OCI-LY7 (cell line): ENCODE measurements around the gene JAKMIP2. TPM values are rescaled to one million over a fixed set of nuclear protein-coding genes. Genes with fewer than 3 reads are reported as not detected.

Experiments
- BruUV-seq: library from RNA; stranded (reverse); fragments of 400-500 nt; replicated peaks from 2 replicates; lab custom pipeline; 2021; lab: Mats Ljungman, UMichigan
- CTCF ChIA-PET: fragments of 300-600 bp; sonication (Branson Sonifier 250); formaldehyde crosslinking; loops from one replicate; lab custom pipeline; 2022; ENCODE audit warnings: antibody characterized with exemption; ENCODE audit not compliant: unreplicated experiment; lab: Charles Lee
- POLR2A ChIA-PET: fragments of 300-600 bp; sonication (Branson Sonifier 250); formaldehyde crosslinking; loops from one replicate; lab custom pipeline; 2022; ENCODE audit warnings: antibody characterized with exemption; lab: Charles Lee
- DNase-seq: peaks from one replicate; pipeline ENCODE4 v3.0.0-alpha.2; 2015; ENCODE audit warnings: low spot score
- H2AFZ ChIP-seq: fragments of 200-600 bp; sonication (generic), shearing (Covaris generic); 2 replicates; pipeline ENCODE4 v1.6.1; 2014; ENCODE audit warnings: mild to moderate bottlenecking, antibody characterized with exemption, low read length, moderate library complexity
- H3K27ac ChIP-seq: fragments of 200-600 bp; sonication (generic); 2 replicates; pipeline ENCODE4 v1.5.1; 2014; ENCODE audit warnings: mixed run types, low read depth, mild to moderate bottlenecking, moderate library complexity, low read length, inconsistent platforms; ENCODE audit not compliant: poor library complexity, severe bottlenecking
- H3K36me3 ChIP-seq: fragments of 200-600 bp; sonication (generic); 2 replicates; pipeline ENCODE4 v1.6.1; 2014; ENCODE audit warnings: mild to moderate bottlenecking, antibody characterized with exemption, low read length, moderate library complexity, mixed read lengths; ENCODE audit not compliant: insufficient read depth
- H3K4me1 ChIP-seq: fragments of 200-600 bp; sonication (generic); 2 replicates; pipeline ENCODE4 v1.5.1; 2014; ENCODE audit warnings: mild to moderate bottlenecking, low read length; ENCODE audit not compliant: insufficient read depth, poor library complexity, severe bottlenecking
- H3K4me2 ChIP-seq: fragments of 200-600 bp; sonication (generic); 2 replicates; pipeline ENCODE4 v1.6.1; 2014; ENCODE audit warnings: mild to moderate bottlenecking, low read length
- H3K4me3 ChIP-seq: fragments of 200-600 bp; sonication (generic); 2 replicates; pipeline ENCODE4 v1.5.1; 2014; ENCODE audit warnings: mild to moderate bottlenecking, low read depth, low read length; ENCODE audit not compliant: poor library complexity, severe bottlenecking
- H3K79me2 ChIP-seq: fragments of 200-600 bp; sonication (generic); 2 replicates; pipeline ENCODE4 v1.6.1; 2016; ENCODE audit warnings: low read depth, mild to moderate bottlenecking, low read length, moderate library complexity, mixed read lengths; ENCODE audit not compliant: insufficient read depth
- H3K9me2 ChIP-seq: fragments of 200-600 bp; sonication (generic); 2 replicates; pipeline ENCODE4 v1.6.1; 2016; ENCODE audit warnings: mild to moderate bottlenecking, low read length, mixed read lengths; ENCODE audit not compliant: insufficient read depth
- H3K9me3 ChIP-seq: fragments of 200-600 bp; sonication (generic); 2 replicates; pipeline ENCODE4 v1.6.1; 2014; ENCODE audit warnings: mild to moderate bottlenecking, mixed run types, low read length, mixed read lengths
- H4K20me1 ChIP-seq: fragments of 200-600 bp; sonication (generic); 2 replicates; pipeline ENCODE4 v1.6.1; 2014; ENCODE audit warnings: mild to moderate bottlenecking, antibody characterized with exemption, low read length, moderate library complexity, mixed read lengths; ENCODE audit not compliant: insufficient read depth
- EZH2phosphoT487 ChIP-seq: fragments of 200-600 bp; sonication (generic); IDR thresholded peaks from 2 replicates; pipeline ENCODE4 v1.6.1; 2018; ENCODE audit warnings: low read depth, borderline replicate concordance, mild to moderate bottlenecking, mixed run types, antibody characterized with exemption, low read length, moderate library complexity, mixed read lengths
- intact Hi-C: fragments of 100-400 bp; cut with micrococcal nuclease; formaldehyde crosslinking; loops from one replicate; pipeline ENCODE4 v1.10.0; 2022; ENCODE audit not compliant: unreplicated experiment
- total RNA-seq, 2 experiments: library from RNA; depleted of rRNA in 1 of 2; stranded (reverse); fragments of >200 nt in 1 of 2; shearing (Covaris generic) in 1 of 2; gene quantifications; 2 replicates each; pipeline ENCODE4 v1.2.3, GENCODE V29; 2014 to 2022
- TF ChIP-seq, protein P1 (sequence below): fragments of 200-600 bp; sonication (generic); conservative IDR thresholded peaks from 2 replicates; pipeline ENCODE4 v1.5.1; 2014; ENCODE audit warnings: mild to moderate bottlenecking, antibody characterized with exemption, low read length, moderate library complexity, mixed read lengths

JAKMIP2 gene
- total RNA-seq, 2 experiments from 2014 or later = 4.0 to 14.5 TPM

DNA sequence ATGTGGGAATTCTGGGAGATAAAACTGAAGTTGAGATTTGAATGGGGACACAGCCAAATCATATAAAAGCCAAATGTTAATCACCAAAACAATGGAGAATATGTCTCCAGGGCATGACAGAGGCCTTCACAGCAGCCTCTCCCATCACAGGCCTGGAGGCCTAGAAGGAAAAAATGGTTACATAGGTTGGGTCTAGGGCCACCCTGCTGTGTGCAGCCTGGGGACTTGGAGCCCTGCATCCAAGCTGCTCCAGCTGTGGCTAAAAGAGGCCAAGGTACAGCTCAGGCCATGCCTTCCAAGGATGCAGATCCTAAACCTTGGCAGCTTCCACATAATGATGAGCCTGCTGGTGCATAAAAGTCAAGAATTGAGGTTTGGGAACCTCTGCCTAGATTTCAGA, 85.1 kb downstream of the JAKMIP2 start:
- no peaks in the 10 kb centered on the region for H3K4me1 ChIP-seq
- H2AFZ ChIP-seq = no peak overlapping the region
- no peak overlapping the region for H3K4me3 ChIP-seq
- no peak overlapping the region for H3K27ac ChIP-seq
- no peak for TF ChIP-seq EZH2phosphoT487
- TF ChIP-seq, protein P1, sequence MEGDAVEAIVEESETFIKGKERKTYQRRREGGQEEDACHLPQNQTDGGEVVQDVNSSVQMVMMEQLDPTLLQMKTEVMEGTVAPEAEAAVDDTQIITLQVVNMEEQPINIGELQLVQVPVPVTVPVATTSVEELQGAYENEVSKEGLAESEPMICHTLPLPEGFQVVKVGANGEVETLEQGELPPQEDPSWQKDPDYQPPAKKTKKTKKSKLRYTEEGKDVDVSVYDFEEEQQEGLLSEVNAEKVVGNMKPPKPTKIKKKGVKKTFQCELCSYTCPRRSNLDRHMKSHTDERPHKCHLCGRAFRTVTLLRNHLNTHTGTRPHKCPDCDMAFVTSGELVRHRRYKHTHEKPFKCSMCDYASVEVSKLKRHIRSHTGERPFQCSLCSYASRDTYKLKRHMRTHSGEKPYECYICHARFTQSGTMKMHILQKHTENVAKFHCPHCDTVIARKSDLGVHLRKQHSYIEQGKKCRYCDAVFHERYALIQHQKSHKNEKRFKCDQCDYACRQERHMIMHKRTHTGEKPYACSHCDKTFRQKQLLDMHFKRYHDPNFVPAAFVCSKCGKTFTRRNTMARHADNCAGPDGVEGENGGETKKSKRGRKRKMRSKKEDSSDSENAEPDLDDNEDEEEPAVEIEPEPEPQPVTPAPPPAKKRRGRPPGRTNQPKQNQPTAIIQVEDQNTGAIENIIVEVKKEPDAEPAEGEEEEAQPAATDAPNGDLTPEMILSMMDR = no peak
- peaks cover 13% of the 10 kb centered on the region; the same call in 1 of the 2 replicates for H3K9me3 ChIP-seq
- H4K20me1 ChIP-seq = no peaks in the 10 kb centered on the region
- intact Hi-C loops = no loop called here
- POLR2A ChIA-PET = no interaction called here
- BruUV-seq = no TSS peak
- no peaks in the 10 kb centered on the region for H3K79me2 ChIP-seq
- CTCF ChIA-PET = no interaction called here
- no peak overlapping the region for H3K4me2 ChIP-seq
- no peaks in the 10 kb centered on the region for H3K36me3 ChIP-seq
- DNase-seq = no peak
- no peaks in the 10 kb centered on the region for H3K9me2 ChIP-seq

DNA sequence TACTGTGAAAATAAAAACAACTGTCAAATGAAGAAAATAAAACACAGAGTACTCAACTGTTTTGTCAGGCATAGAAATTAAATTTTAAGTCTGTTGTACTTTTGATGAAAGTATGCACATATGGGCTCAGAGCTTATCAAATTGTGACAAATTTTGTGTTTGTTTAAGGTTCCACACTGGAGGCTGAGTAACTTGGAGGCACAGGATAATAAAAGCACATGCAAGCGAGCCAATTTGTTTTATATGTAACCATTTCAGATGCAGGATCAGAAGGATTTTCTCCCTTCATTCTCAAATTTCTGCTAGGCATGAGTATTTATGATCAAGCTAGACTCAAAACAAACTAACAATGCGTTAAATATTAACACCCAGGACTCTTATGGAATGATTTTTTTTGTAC, 87.8 kb downstream of the JAKMIP2 start:
- POLR2A ChIA-PET = interaction anchor here (1.0 kb wide), 1 partner anchor 20 kb away, joined by 3 read pairs; no protein-coding TSS in a partner anchor
- no peak for TF ChIP-seq EZH2phosphoT487
- TF ChIP-seq, protein P1 = no peak
- Histone ChIP-seq H2AFZ (no peak overlapping the region), H3K4me1 (no peaks in the 10 kb centered on the region), H3K4me2 (no peak overlapping the region), H3K36me3 (no peaks in the 10 kb centered on the region), H3K4me3 (no peak overlapping the region), H3K9me2 (no peaks in the 10 kb centered on the region), H3K27ac (no peak overlapping the region), H3K79me2 (no peaks in the 10 kb centered on the region), H3K9me3 (peaks cover 13% of the 10 kb centered on the region; the same call in 1 of the 2 replicates), H4K20me1 (no peaks in the 10 kb centered on the region)
- CTCF ChIA-PET = no interaction called here
- BruUV-seq = no TSS peak
- DNase-seq = no peak
- intact Hi-C loops = no loop called here

DNA sequence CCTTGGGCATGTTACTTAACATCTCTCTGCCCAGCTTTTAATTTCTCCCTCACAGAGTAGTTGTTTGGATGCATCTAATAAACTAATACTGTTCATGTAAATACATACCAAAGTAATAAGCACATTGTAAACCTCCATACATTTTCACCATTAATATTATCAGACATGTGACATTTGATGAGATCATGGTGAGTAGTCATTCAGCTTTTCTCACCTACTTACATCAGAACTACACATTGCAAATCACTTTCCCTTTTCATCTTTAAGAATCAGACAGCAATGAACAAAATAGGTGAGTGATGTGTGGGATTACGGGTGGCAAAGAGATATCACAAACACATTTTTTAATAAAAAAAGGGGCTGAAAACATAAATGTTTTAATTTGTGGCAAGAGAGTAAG, 89.3 kb downstream of the JAKMIP2 start:
- H3K79me2 ChIP-seq = no peaks in the 10 kb centered on the region
- BruUV-seq = no TSS peak

More for the DNA sequence above, 89.3 kb downstream of the JAKMIP2 start:
- DNase-seq = no peak
- Histone ChIP-seq H4K20me1 (no peaks in the 10 kb centered on the region), H3K9me3 (0 out of 2 replicates have a peak, but pooled peaks cover 6% of the 10 kb centered on the region), H3K4me2 (no peak overlapping the region), H3K4me1 (no peaks in the 10 kb centered on the region), H3K36me3 (no peaks in the 10 kb centered on the region), H3K4me3 (no peak overlapping the region), H3K27ac (no peak overlapping the region), H2AFZ (no peak overlapping the region), H3K9me2 (no peaks in the 10 kb centered on the region)
- ChIA-PET POLR2A (interaction anchor here (1.3 to 1.9 kb wide), 2 partner anchors 10 to 34 kb away, joined by 3 to 7 read pairs; no protein-coding TSS in a partner anchor), CTCF (no interaction called here)
- TF ChIP-seq, protein P1 = no peak
- TF ChIP-seq EZH2phosphoT487 = no peak
- intact Hi-C loops = no loop called here
